Sigmoid colon (tissue), 4 donors: ENCODE results near the gene NPIPA2.
"Not testable (repeated sequence)": the region's sequence is repeated elsewhere in the genome, so short reads cannot be mapped to it uniquely, and the experiment has no call there.

Source experiments
- CTCF ChIP-seq, 4 experiments: fragments of 450-650 bp in 3 of 4; fragments of 200-600 bp in 1 of 4; IDR thresholded peaks; one replicate each; pipeline ENCODE4 v1.5.1; 2016 to 2019; ENCODE audit warnings: antibody characterized with exemption in 4 of 4, mild to moderate bottlenecking in 3 of 4, moderate library complexity in 2 of 4
- EP300 ChIP-seq, 4 donors: sonication (generic); formaldehyde crosslinking; IDR thresholded peaks; one replicate each; pipeline ENCODE4 v1.6.1; 2017; ENCODE audit warnings: antibody characterized with exemption in 4 of 4
- POLR2A ChIP-seq, 2 donors: fragments of 450-650 bp; IDR thresholded peaks; one replicate each; pipeline ENCODE4 v1.6.1; 2016; ENCODE audit warnings: antibody characterized with exemption in 2 of 2, mild to moderate bottlenecking in 2 of 2, moderate library complexity in 2 of 2

GRCh38 chr16:14786180-14786579 is 43.8 kb downstream of the NPIPA2 start:
- TF ChIP-seq EP300, POLR2A, CTCF (IDR thresholded peaks at IDR 0.05): not testable (repeated sequence)
